Measurements from ENCODE around the gene BPIFB6. TPM values are rescaled to one million over a fixed set of nuclear protein-coding genes. Genes with fewer than 3 reads are reported as not detected.

BPIFB6 gene
- polyA plus RNA-seq, 1 of the 3 experiments (the other 2 are of a cell fraction), result not detected

DNA sequence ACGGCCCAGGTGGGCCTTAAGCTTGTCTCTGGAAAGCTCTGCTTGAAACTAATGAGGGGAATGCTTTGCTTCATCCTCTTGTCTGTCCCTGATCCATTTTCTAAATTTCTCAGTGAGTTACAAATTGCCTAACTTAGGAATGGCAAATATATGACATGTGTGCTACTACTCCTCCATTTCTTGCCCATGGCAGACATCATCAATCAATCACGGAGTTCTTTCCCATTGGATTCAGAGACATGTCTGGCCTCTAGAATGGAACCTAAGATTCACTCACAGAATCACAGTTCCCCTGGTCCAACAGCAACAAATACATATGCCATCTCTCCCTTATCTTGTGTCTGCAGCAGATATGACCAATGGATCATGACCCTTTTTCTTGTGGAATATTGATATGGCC is 41.4 kb downstream of the BPIFB6 start:
- no peaks in the 10 kb centered on the region for H3K79me2 ChIP-seq (ENCODE audit: insufficient read depth)
- peaks cover 36% of the 10 kb centered on the region for H3K27me3 ChIP-seq (ENCODE audit: insufficient read depth)
- no peak overlapping the region for H3K27ac ChIP-seq (ENCODE audit: low read depth in 2 of 2, low read length in 1 of 2)
- no peaks in the 10 kb centered on the region for H3K9me3 ChIP-seq
- CTCF ChIA-PET, result no interaction called here
- H3K9me2 ChIP-seq, result no peaks in the 10 kb centered on the region
- H3K36me3 ChIP-seq (replicated peaks in 1 of 2; ENCODE audit: control insufficient read depth in 1 of 2, insufficient read depth in 2 of 2, low read length in 1 of 2), result no peaks in the 10 kb centered on the region
- no peak overlapping the region for H2AFZ ChIP-seq (ENCODE audit: low read depth)
- DNase-seq, result no peak
- no peak overlapping the region for H3K4me3 ChIP-seq (ENCODE audit: low read depth in 2 of 2, low read length in 1 of 2)
- no peaks in the 10 kb centered on the region for H4K20me1 ChIP-seq (ENCODE audit: insufficient read depth)
- H3K4me2 ChIP-seq, result no peak overlapping the region
- H3K9ac ChIP-seq, result no peak overlapping the region
- WGBS (ENCODE audit: low lambda C conversion rate), result 12% methylated on average over 2 of the region's 2 CpGs
- H3K4me1 ChIP-seq (ENCODE audit: control insufficient read depth in 1 of 2, insufficient read depth in 2 of 2, low read depth in 1 of 2, low read length in 1 of 2), result no peaks in the 10 kb centered on the region
- H3F3A ChIP-seq (replicated peaks; ENCODE audit: insufficient read depth), result no peaks in the 10 kb centered on the region
- TF ChIP-seq FOXM1 (IDR thresholded peaks at IDR 0.05; ENCODE audit: low read depth), result no peak
- TF ChIP-seq, protein P1, sequence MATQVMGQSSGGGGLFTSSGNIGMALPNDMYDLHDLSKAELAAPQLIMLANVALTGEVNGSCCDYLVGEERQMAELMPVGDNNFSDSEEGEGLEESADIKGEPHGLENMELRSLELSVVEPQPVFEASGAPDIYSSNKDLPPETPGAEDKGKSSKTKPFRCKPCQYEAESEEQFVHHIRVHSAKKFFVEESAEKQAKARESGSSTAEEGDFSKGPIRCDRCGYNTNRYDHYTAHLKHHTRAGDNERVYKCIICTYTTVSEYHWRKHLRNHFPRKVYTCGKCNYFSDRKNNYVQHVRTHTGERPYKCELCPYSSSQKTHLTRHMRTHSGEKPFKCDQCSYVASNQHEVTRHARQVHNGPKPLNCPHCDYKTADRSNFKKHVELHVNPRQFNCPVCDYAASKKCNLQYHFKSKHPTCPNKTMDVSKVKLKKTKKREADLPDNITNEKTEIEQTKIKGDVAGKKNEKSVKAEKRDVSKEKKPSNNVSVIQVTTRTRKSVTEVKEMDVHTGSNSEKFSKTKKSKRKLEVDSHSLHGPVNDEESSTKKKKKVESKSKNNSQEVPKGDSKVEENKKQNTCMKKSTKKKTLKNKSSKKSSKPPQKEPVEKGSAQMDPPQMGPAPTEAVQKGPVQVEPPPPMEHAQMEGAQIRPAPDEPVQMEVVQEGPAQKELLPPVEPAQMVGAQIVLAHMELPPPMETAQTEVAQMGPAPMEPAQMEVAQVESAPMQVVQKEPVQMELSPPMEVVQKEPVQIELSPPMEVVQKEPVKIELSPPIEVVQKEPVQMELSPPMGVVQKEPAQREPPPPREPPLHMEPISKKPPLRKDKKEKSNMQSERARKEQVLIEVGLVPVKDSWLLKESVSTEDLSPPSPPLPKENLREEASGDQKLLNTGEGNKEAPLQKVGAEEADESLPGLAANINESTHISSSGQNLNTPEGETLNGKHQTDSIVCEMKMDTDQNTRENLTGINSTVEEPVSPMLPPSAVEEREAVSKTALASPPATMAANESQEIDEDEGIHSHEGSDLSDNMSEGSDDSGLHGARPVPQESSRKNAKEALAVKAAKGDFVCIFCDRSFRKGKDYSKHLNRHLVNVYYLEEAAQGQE (IDR thresholded peaks at IDR 0.05; ENCODE audit: low read depth, low read length), result no peak
- no peak for TF ChIP-seq TEAD4 (IDR thresholded peaks at IDR 0.05; ENCODE audit: borderline replicate concordance, insufficient read depth)
- TF ChIP-seq, protein P2, sequence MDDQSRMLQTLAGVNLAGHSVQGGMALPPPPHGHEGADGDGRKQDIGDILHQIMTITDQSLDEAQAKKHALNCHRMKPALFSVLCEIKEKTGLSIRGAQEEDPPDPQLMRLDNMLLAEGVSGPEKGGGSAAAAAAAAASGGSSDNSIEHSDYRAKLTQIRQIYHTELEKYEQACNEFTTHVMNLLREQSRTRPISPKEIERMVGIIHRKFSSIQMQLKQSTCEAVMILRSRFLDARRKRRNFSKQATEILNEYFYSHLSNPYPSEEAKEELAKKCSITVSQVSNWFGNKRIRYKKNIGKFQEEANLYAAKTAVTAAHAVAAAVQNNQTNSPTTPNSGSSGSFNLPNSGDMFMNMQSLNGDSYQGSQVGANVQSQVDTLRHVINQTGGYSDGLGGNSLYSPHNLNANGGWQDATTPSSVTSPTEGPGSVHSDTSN (IDR thresholded peaks at IDR 0.05), result no peak
- TF ChIP-seq, protein P3, sequence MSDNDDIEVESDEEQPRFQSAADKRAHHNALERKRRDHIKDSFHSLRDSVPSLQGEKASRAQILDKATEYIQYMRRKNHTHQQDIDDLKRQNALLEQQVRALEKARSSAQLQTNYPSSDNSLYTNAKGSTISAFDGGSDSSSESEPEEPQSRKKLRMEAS (IDR thresholded peaks at IDR 0.05; ENCODE audit: low read depth), result no peak
- no peak for TF ChIP-seq YY1 (IDR thresholded peaks at IDR 0.05; ENCODE audit: low read depth)
- POLR2A ChIA-PET, result no interaction called here

DNA sequence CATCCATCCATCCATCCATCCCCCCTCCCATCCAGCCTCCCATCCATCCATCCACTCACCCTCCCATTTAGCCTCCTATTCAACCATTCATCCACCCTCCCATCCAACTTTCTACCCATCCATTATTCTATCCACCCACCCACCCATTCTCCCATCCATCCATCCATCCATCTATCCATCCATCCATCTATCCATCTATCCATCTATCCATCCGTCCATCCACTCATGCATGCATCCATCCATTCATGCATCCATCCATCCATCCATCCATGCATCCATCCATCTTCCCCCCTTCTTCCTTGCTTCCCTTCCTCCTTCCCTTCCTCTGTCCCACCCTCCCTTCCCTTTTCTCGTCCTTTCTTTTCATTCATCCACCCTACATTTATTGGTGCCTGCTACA is 43.2 kb downstream of the BPIFB6 start:
- CTCF ChIA-PET, result no interaction called here
- Histone ChIP-seq H3K9ac (no peak overlapping the region), H3K9me2 (no peaks in the 10 kb centered on the region), H3K27me3 (ENCODE audit: insufficient read depth) (peaks cover 27% of the 10 kb centered on the region), H4K20me1 (ENCODE audit: insufficient read depth) (no peaks in the 10 kb centered on the region), H3K79me2 (ENCODE audit: insufficient read depth) (no peaks in the 10 kb centered on the region), H3K27ac (ENCODE audit: low read depth in 2 of 2, low read length in 1 of 2) (no peak overlapping the region), H3K4me2 (no peak overlapping the region), H3K4me3 (ENCODE audit: low read depth in 2 of 2, low read length in 1 of 2) (no peak overlapping the region), H3K4me1 (ENCODE audit: control insufficient read depth in 1 of 2, insufficient read depth in 2 of 2, low read depth in 1 of 2, low read length in 1 of 2) (no peaks in the 10 kb centered on the region), H3K36me3 (replicated peaks in 1 of 2; ENCODE audit: control insufficient read depth in 1 of 2, insufficient read depth in 2 of 2, low read length in 1 of 2) (no peaks in the 10 kb centered on the region), H2AFZ (ENCODE audit: low read depth) (no peak overlapping the region), H3F3A (replicated peaks; ENCODE audit: insufficient read depth) (no peaks in the 10 kb centered on the region), H3K9me3 (no peaks in the 10 kb centered on the region)
- POLR2A ChIA-PET, result no interaction called here
- no peak for TF ChIP-seq TCF12 (IDR thresholded peaks at IDR 0.05)
- no peak for TF ChIP-seq JUND (IDR thresholded peaks at IDR 0.05)
- no peak for TF ChIP-seq EP300 (IDR thresholded peaks at IDR 0.05; ENCODE audit: borderline replicate concordance in 1 of 2, low read depth in 1 of 2, low read length in 1 of 2)
- no peak for TF ChIP-seq EZH2phosphoT487 (IDR thresholded peaks at IDR 0.05; ENCODE audit: borderline replicate concordance, low read depth)
- no peak for TF ChIP-seq ELF1 (IDR thresholded peaks at IDR 0.05)
- TF ChIP-seq, protein P4, sequence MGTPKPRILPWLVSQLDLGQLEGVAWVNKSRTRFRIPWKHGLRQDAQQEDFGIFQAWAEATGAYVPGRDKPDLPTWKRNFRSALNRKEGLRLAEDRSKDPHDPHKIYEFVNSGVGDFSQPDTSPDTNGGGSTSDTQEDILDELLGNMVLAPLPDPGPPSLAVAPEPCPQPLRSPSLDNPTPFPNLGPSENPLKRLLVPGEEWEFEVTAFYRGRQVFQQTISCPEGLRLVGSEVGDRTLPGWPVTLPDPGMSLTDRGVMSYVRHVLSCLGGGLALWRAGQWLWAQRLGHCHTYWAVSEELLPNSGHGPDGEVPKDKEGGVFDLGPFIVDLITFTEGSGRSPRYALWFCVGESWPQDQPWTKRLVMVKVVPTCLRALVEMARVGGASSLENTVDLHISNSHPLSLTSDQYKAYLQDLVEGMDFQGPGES (IDR thresholded peaks at IDR 0.05; ENCODE audit: low read depth, low read length), result no peak
- TF ChIP-seq, protein P3 (IDR thresholded peaks at IDR 0.05; ENCODE audit: low read depth), result no peak
- TF ChIP-seq, protein P2 (IDR thresholded peaks at IDR 0.05), result no peak
- no peak for TF ChIP-seq GABPA (IDR thresholded peaks at IDR 0.05; ENCODE audit: low read depth)
- TF ChIP-seq RFX5 (IDR thresholded peaks at IDR 0.05; ENCODE audit: low read length), result no peak
- no peak for DNase-seq
- 1% methylated on average over 2 of the region's 2 CpGs for WGBS (ENCODE audit: low lambda C conversion rate)

Measured in SK-N-SH (cell line).